ENCODE measurements around the gene TAAR8.

TAAR8 gene

GRCh38 chr6:132571774-132572173 lies 19.3 kb downstream of the TAAR8 start:
- no peak for ATAC-seq (ENCODE audit: low read depth)
- no peak for TF ChIP-seq CTCF (IDR thresholded peaks at IDR 0.05; ENCODE audit: poor library complexity, severe bottlenecking)
- Histone ChIP-seq H3K27me3 (ENCODE audit: insufficient read depth, poor library complexity, severe bottlenecking) (peaks cover 12% of the 10 kb centered on the region), H3K9me3 (ENCODE audit: severe bottlenecking) (no peaks in the 10 kb centered on the region), H3K27ac (ENCODE audit: poor library complexity, severe bottlenecking) (no peak overlapping the region), H3K36me3 (ENCODE audit: low read depth) (no peaks in the 10 kb centered on the region), H3K4me1 (ENCODE audit: insufficient read depth, poor library complexity, severe bottlenecking) (no peaks in the 10 kb centered on the region), H3K4me3 (ENCODE audit: severe bottlenecking) (no peak overlapping the region)
- no peak for DNase-seq (ENCODE audit: low spot score)

- Histone ChIP-seq H3K9me3 (ENCODE audit: severe bottlenecking) (no peaks in the 10 kb centered on the region), H3K4me1 (ENCODE audit: insufficient read depth, poor library complexity, severe bottlenecking) (no peaks in the 10 kb centered on the region), H3K27ac (ENCODE audit: poor library complexity, severe bottlenecking) (no peak overlapping the region), H3K4me3 (ENCODE audit: severe bottlenecking) (no peak overlapping the region), H3K27me3 (ENCODE audit: insufficient read depth, poor library complexity, severe bottlenecking) (no peaks in the 10 kb centered on the region), H3K36me3 (ENCODE audit: low read depth) (no peaks in the 10 kb centered on the region)
- no peak for TF ChIP-seq CTCF (IDR thresholded peaks at IDR 0.05; ENCODE audit: poor library complexity, severe bottlenecking)
- no peak for DNase-seq (ENCODE audit: low spot score)
- ATAC-seq (ENCODE audit: low read depth): no peak
These were observed 32.2 kb downstream of the TAAR8 start for GRCh38 chr6:132584698-132585097.

- ATAC-seq (ENCODE audit: low read depth) (no peak), DNase-seq (ENCODE audit: low spot score) (no peak)
- no peak overlapping the region for H3K4me3 ChIP-seq (ENCODE audit: severe bottlenecking)
These were observed 35.0 kb downstream of the TAAR8 start for GRCh38 chr6:132587424-132587823.

GRCh38 chr6:132589454-132589853 lies 37.0 kb downstream of the TAAR8 start, which contains the start of gene TAAR5:
TAAR5 (minus strand) TSS chr6:132589741; CDS start chr6:132589686, 55 bp downstream.
- H3K36me3 ChIP-seq (ENCODE audit: low read depth): no peaks in the 10 kb centered on the region
- no peaks in the 10 kb centered on the region for H3K27me3 ChIP-seq (ENCODE audit: insufficient read depth, poor library complexity, severe bottlenecking)
- no peaks in the 10 kb centered on the region for H3K4me1 ChIP-seq (ENCODE audit: insufficient read depth, poor library complexity, severe bottlenecking)
- TF ChIP-seq CTCF (IDR thresholded peaks at IDR 0.05; ENCODE audit: poor library complexity, severe bottlenecking): no peak
- no peaks in the 10 kb centered on the region for H3K9me3 ChIP-seq (ENCODE audit: severe bottlenecking)
- 0 out of 3 replicates have a peak, but pooled peaks have one; percentile 31 for ATAC-seq (ENCODE audit: low read depth)
- DNase-seq (ENCODE audit: low spot score): no peak
- H3K27ac ChIP-seq (ENCODE audit: poor library complexity, severe bottlenecking): no peak within 1 kb of the TSS
- H3K4me3 ChIP-seq (ENCODE audit: severe bottlenecking): no peak within 1 kb of the TSS

More at GRCh38 chr6:132587424-132587823, 35.0 kb downstream of the TAAR8 start:
- H3K9me3 ChIP-seq (ENCODE audit: severe bottlenecking): no peaks in the 10 kb centered on the region
- no peaks in the 10 kb centered on the region for H3K27me3 ChIP-seq (ENCODE audit: insufficient read depth, poor library complexity, severe bottlenecking)
- H3K27ac ChIP-seq (ENCODE audit: poor library complexity, severe bottlenecking): no peak overlapping the region
- no peaks in the 10 kb centered on the region for H3K36me3 ChIP-seq (ENCODE audit: low read depth)
- no peak for TF ChIP-seq CTCF (IDR thresholded peaks at IDR 0.05; ENCODE audit: poor library complexity, severe bottlenecking)
- H3K4me1 ChIP-seq (ENCODE audit: insufficient read depth, poor library complexity, severe bottlenecking): no peaks in the 10 kb centered on the region

GRCh38 chr6:132590362-132590761 lies 37.9 kb downstream of the TAAR8 start:
- no peak overlapping the region for H3K4me3 ChIP-seq (ENCODE audit: severe bottlenecking)
- TF ChIP-seq CTCF (IDR thresholded peaks at IDR 0.05; ENCODE audit: poor library complexity, severe bottlenecking): no peak

More at GRCh38 chr6:132590362-132590761, 37.9 kb downstream of the TAAR8 start:
- Histone ChIP-seq H3K27me3 (ENCODE audit: insufficient read depth, poor library complexity, severe bottlenecking) (no peaks in the 10 kb centered on the region), H3K9me3 (ENCODE audit: severe bottlenecking) (no peaks in the 10 kb centered on the region), H3K4me1 (ENCODE audit: insufficient read depth, poor library complexity, severe bottlenecking) (no peaks in the 10 kb centered on the region), H3K36me3 (ENCODE audit: low read depth) (no peaks in the 10 kb centered on the region), H3K27ac (ENCODE audit: poor library complexity, severe bottlenecking) (no peak overlapping the region)
- DNase-seq (ENCODE audit: low spot score) (no peak), ATAC-seq (ENCODE audit: low read depth) (no peak)
